HepG2 (cell line): ENCODE measurements around the gene GLDC. TPM values are rescaled to one million over a fixed set of nuclear protein-coding genes. Genes with fewer than 3 reads are reported as not detected.
A peak's percentile ranks its signal among the peaks of the same experiment; 100 is the strongest.

ENCODE experiments used
- FOXO1 ChIP-seq: sonication (generic); formaldehyde crosslinking; IDR thresholded peaks from 2 replicates; pipeline ENCODE4 v1.4.0; 2020; ENCODE audit warnings: missing genetic modification reagents
- MTF2 ChIP-seq: sonication (generic); formaldehyde crosslinking; IDR thresholded peaks from 2 replicates; pipeline ENCODE4 v1.5.0; 2020; ENCODE audit warnings: missing genetic modification reagents, borderline replicate concordance
- MXI1 ChIP-seq: IDR thresholded peaks from 3 replicates; pipeline ENCODE4 v1.6.1; 2012; ENCODE audit warnings: low read depth, low read length, inconsistent platforms, borderline replicate concordance
- RFX3 ChIP-seq: IDR thresholded peaks from 2 replicates; pipeline ENCODE4 v1.6.1; 2016; ENCODE audit warnings: missing biosample characterization, missing genetic modification reagents
- RNF2 ChIP-seq: fragments of 450-650 bp; conservative IDR thresholded peaks from 2 replicates; pipeline ENCODE4 v1.6.1; 2016; ENCODE audit warnings: low read depth
- SRSF9 ChIP-seq: fragments of 200-400 bp; formaldehyde crosslinking; IDR thresholded peaks from 2 replicates; pipeline ENCODE4 v1.6.1; 2018; ENCODE audit warnings: borderline replicate concordance, mild to moderate bottlenecking, low read depth, low read length; ENCODE audit not compliant: insufficient read depth, poor library complexity, severe bottlenecking
- TARDBP ChIP-seq: sonication (generic); formaldehyde crosslinking; IDR thresholded peaks from 2 replicates; pipeline ENCODE4 v1.8.0; 2022; ENCODE audit warnings: mild to moderate bottlenecking, missing genetic modification reagents
- TCF7 ChIP-seq: sonication (generic); IDR thresholded peaks from 2 replicates; pipeline ENCODE4 v1.6.1; 2016; ENCODE audit warnings: antibody characterized with exemption, low read depth
- U2AF1 ChIP-seq: fragments of 200-400 bp; formaldehyde crosslinking; optimal IDR thresholded peaks from 2 replicates; pipeline ENCODE3; 2017; ENCODE audit warnings: mild to moderate bottlenecking, low read depth, low read length
- ZNF296 ChIP-seq: sonication (generic); formaldehyde crosslinking; conservative IDR thresholded peaks from 2 replicates; pipeline ENCODE4 v1.5.0; 2020; ENCODE audit warnings: mild to moderate bottlenecking, missing genetic modification reagents
- polyA plus RNA-seq, 8 experiments: library from polyadenylated mRNA; depleted of rRNA in 3 of 8; stranded (reverse) in 7 of 8; unstranded in 1 of 8; fragments of >200 nt; fragmentation: Illumina TruSeq in 4 of 8; extraction: Trizol in 4 of 8; gene quantifications; 2 replicates each; pipeline versions ENCODE4 v1.2.1 to v1.2.3, GENCODE V29; 2011 to 2016; ENCODE audit warnings: low read depth in 4 of 8, missing spikeins in 1 of 8, mixed read lengths in 1 of 8; ENCODE audit not compliant: insufficient read depth in 1 of 8
- total RNA-seq, 5 experiments: library from RNA; depleted of rRNA; stranded (reverse); fragments of >200 nt; fragmentation: Illumina TruSeq; extraction: Trizol; gene quantifications; 2 replicates each; pipeline ENCODE4 v1.2.3, GENCODE V29; 2016; ENCODE audit warnings: low read depth in 1 of 5
- TF ChIP-seq, protein P1 (sequence below): sonication (generic); formaldehyde crosslinking; IDR thresholded peaks from 2 replicates; pipeline ENCODE4 v1.5.1; 2020; ENCODE audit warnings: missing genetic modification reagents, mild to moderate bottlenecking, borderline replicate concordance
- TF ChIP-seq, protein P2 (sequence below): IDR thresholded peaks from 2 replicates; pipeline ENCODE4 v1.6.1; 2016; ENCODE audit warnings: low read depth, missing genetic modification reagents, missing compliant biosample characterization
- TF ChIP-seq, protein P3 (sequence below): sonication (generic); formaldehyde crosslinking; IDR thresholded peaks from 2 replicates; pipeline ENCODE4 v1.4.0; 2020; ENCODE audit warnings: missing genetic modification reagents

The GLDC gene
- total and polyA plus RNA-seq, 2 of the 13 experiments (the other 11 are each of a cell fraction or from before 2014, with no cell fraction given) = 59.3 to 115 TPM

DNA sequence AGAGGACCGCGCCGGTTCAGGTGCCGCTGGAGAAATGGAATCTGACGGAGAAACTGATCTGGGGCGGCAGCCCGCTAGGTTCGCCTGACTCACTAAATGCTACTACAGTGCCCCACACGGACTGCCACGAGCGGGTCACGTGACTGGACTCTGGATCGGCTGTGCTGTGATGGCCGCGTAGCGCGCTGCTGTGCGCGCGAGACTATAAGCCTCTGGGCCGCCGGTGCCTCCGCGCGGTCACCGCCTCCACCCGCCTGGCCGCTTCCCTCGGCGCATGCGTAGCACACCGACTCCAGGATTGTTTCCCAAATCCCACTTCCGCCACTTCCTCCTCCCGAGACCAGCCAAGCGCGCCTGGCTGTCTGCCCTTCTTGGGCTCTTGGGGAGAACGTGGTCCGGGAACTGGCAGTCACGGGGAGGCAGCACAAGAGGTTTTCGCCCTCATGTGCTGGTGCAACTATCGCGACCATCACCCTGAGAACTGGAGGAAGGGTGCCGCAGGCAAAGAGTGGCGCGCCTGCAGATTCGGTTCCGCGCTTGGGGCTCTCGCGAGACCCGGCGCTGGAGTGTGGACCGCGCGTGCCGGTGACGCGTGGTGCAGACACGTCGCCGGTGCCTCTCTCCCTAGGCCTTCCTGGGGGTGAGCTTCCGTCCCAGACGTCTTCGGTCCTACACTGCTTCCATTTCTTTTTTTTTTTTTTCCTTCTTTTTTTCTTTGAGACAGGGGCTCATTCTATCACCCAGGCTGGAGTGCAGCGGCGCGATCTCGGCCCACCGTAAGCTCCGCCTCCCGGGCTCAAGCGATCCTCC lies 35.8 kb upstream of the GLDC start (continued):
- TF ChIP-seq, protein P1, sequence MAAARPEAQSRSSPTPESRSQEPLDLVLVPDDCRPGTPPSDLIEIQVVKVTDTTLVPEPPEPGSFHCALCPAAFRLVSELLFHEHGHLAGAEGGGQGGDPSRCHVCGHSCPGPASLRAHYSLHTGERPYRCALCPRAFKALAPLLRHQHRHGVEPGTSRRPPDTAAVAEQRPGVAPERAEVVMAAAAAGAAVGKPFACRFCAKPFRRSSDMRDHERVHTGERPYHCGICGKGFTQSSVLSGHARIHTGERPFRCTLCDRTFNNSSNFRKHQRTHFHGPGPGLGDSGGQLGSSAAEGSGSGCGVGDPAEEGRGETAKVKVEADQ (CRISPR knock-in tag) = peak; percentile 90
- TF ChIP-seq, protein P2, sequence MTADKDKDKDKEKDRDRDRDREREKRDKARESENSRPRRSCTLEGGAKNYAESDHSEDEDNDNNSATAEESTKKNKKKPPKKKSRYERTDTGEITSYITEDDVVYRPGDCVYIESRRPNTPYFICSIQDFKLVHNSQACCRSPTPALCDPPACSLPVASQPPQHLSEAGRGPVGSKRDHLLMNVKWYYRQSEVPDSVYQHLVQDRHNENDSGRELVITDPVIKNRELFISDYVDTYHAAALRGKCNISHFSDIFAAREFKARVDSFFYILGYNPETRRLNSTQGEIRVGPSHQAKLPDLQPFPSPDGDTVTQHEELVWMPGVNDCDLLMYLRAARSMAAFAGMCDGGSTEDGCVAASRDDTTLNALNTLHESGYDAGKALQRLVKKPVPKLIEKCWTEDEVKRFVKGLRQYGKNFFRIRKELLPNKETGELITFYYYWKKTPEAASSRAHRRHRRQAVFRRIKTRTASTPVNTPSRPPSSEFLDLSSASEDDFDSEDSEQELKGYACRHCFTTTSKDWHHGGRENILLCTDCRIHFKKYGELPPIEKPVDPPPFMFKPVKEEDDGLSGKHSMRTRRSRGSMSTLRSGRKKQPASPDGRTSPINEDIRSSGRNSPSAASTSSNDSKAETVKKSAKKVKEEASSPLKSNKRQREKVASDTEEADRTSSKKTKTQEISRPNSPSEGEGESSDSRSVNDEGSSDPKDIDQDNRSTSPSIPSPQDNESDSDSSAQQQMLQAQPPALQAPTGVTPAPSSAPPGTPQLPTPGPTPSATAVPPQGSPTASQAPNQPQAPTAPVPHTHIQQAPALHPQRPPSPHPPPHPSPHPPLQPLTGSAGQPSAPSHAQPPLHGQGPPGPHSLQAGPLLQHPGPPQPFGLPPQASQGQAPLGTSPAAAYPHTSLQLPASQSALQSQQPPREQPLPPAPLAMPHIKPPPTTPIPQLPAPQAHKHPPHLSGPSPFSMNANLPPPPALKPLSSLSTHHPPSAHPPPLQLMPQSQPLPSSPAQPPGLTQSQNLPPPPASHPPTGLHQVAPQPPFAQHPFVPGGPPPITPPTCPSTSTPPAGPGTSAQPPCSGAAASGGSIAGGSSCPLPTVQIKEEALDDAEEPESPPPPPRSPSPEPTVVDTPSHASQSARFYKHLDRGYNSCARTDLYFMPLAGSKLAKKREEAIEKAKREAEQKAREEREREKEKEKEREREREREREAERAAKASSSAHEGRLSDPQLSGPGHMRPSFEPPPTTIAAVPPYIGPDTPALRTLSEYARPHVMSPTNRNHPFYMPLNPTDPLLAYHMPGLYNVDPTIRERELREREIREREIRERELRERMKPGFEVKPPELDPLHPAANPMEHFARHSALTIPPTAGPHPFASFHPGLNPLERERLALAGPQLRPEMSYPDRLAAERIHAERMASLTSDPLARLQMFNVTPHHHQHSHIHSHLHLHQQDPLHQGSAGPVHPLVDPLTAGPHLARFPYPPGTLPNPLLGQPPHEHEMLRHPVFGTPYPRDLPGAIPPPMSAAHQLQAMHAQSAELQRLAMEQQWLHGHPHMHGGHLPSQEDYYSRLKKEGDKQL = no peak
- TF ChIP-seq MTF2 (no peak), TCF7 (no peak), MXI1 (peak; percentile 67; the same call in 2 of the 3 replicates), RFX3 (CRISPR knock-in tag) (no peak), ZNF296 (no peak), TARDBP (CRISPR knock-in tag) (peak; percentile 89), FOXO1 (CRISPR knock-in tag) (peak; percentile 23; the same call in 1 of the 2 replicates), SRSF9 (no peak), RNF2 (peak; percentile 76), U2AF1 (no peak)
- TF ChIP-seq, protein P3, sequence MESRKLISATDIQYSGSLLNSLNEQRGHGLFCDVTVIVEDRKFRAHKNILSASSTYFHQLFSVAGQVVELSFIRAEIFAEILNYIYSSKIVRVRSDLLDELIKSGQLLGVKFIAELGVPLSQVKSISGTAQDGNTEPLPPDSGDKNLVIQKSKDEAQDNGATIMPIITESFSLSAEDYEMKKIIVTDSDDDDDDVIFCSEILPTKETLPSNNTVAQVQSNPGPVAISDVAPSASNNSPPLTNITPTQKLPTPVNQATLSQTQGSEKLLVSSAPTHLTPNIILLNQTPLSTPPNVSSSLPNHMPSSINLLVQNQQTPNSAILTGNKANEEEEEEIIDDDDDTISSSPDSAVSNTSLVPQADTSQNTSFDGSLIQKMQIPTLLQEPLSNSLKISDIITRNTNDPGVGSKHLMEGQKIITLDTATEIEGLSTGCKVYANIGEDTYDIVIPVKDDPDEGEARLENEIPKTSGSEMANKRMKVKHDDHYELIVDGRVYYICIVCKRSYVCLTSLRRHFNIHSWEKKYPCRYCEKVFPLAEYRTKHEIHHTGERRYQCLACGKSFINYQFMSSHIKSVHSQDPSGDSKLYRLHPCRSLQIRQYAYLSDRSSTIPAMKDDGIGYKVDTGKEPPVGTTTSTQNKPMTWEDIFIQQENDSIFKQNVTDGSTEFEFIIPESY = no peak
